OCI-LY7 (cell line): ENCODE data around the gene IL21R.

Experiments
- EZH2phosphoT487 ChIP-seq: fragments of 200-600 bp; sonication (generic); IDR thresholded peaks from 2 replicates; pipeline ENCODE4 v1.6.1; 2018; ENCODE audit warnings: low read depth, borderline replicate concordance, mild to moderate bottlenecking, mixed run types, antibody characterized with exemption, low read length, moderate library complexity, mixed read lengths
- TF ChIP-seq, protein P1 (sequence below): fragments of 200-600 bp; sonication (generic); conservative IDR thresholded peaks from 2 replicates; pipeline ENCODE4 v1.5.1; 2014; ENCODE audit warnings: mild to moderate bottlenecking, antibody characterized with exemption, low read length, moderate library complexity, mixed read lengths

DNA sequence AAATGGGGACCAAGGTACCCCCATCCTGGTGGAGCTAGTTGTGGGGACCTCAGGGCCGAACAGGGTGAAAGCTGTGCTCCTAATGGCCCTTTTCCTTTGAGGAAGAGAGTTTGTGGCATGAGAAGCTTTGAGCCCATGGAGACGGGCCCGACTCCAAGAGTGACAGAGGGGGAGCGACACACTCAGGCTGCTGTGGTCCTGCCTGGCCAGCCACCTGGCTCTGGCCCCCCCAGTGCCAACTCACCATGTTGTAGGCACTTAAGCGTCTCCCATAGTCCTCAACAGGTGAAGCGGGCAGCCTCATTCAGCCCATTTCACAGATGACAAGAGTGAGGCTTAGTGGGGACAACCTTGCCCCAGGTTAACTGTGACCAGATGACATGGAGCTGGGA, 1.6 kb downstream of the IL21R start:
- TF ChIP-seq, protein P1, sequence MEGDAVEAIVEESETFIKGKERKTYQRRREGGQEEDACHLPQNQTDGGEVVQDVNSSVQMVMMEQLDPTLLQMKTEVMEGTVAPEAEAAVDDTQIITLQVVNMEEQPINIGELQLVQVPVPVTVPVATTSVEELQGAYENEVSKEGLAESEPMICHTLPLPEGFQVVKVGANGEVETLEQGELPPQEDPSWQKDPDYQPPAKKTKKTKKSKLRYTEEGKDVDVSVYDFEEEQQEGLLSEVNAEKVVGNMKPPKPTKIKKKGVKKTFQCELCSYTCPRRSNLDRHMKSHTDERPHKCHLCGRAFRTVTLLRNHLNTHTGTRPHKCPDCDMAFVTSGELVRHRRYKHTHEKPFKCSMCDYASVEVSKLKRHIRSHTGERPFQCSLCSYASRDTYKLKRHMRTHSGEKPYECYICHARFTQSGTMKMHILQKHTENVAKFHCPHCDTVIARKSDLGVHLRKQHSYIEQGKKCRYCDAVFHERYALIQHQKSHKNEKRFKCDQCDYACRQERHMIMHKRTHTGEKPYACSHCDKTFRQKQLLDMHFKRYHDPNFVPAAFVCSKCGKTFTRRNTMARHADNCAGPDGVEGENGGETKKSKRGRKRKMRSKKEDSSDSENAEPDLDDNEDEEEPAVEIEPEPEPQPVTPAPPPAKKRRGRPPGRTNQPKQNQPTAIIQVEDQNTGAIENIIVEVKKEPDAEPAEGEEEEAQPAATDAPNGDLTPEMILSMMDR: no peak
- no peak for TF ChIP-seq EZH2phosphoT487
